Right atrium auricular region (tissue), 2 donors: ENCODE results near the gene PTPRN2. TPM values are rescaled to one million over a fixed set of nuclear protein-coding genes. Genes with fewer than 3 reads are reported as not detected.

Experiments
- DNase-seq: peaks from one replicate; pipeline ENCODE4 v3.0.0-alpha.2; 2019; ENCODE audit warnings: low spot score
- H3K27ac ChIP-seq, 2 donors: fragments of 200-600 bp; sonication (generic); 1 replicate in 1 of 2; 2 replicates in 1 of 2; pipeline ENCODE4 v1.5.1; 2016 to 2019
- H3K27me3 ChIP-seq, 2 donors: fragments of 200-600 bp; sonication (generic); one replicate each; pipeline versions ENCODE4 v1.5.1 to v1.6.0; 2017 to 2019
- H3K36me3 ChIP-seq: fragments of 200-600 bp; sonication (generic); one replicate; pipeline ENCODE4 v1.5.1; 2016
- H3K4me1 ChIP-seq, 2 donors: fragments of 200-600 bp; sonication (generic); one replicate each; pipeline versions ENCODE4 v1.5.1 to v1.6.0; 2017 to 2019
- H3K4me3 ChIP-seq, 2 donors: fragments of 200-600 bp; sonication (generic); 1 replicate in 1 of 2; 2 replicates in 1 of 2; pipeline ENCODE4 v1.5.1; 2017 to 2019; ENCODE audit warnings: mild to moderate bottlenecking in 1 of 2, moderate library complexity in 1 of 2
- H3K9me3 ChIP-seq, 2 donors: fragments of 200-600 bp; sonication (generic); one replicate each; pipeline ENCODE4 v1.5.1; 2019
- total RNA-seq, 2 donors: library from RNA; depleted of rRNA; stranded (reverse); fragments of >200 nt; gene quantifications; one replicate each; pipeline ENCODE4 v1.1.0, GENCODE V29; 2016
- TF ChIP-seq, protein P1 (sequence below), 2 donors: fragments of 200-600 bp; sonication (generic); IDR thresholded peaks; one replicate each; pipeline ENCODE4 v1.5.1; 2019; ENCODE audit warnings: antibody characterized with exemption in 2 of 2

The PTPRN2 gene
- total RNA-seq, 2 donors from 2014 or later = 2.6 to 2.7 TPM

DNA sequence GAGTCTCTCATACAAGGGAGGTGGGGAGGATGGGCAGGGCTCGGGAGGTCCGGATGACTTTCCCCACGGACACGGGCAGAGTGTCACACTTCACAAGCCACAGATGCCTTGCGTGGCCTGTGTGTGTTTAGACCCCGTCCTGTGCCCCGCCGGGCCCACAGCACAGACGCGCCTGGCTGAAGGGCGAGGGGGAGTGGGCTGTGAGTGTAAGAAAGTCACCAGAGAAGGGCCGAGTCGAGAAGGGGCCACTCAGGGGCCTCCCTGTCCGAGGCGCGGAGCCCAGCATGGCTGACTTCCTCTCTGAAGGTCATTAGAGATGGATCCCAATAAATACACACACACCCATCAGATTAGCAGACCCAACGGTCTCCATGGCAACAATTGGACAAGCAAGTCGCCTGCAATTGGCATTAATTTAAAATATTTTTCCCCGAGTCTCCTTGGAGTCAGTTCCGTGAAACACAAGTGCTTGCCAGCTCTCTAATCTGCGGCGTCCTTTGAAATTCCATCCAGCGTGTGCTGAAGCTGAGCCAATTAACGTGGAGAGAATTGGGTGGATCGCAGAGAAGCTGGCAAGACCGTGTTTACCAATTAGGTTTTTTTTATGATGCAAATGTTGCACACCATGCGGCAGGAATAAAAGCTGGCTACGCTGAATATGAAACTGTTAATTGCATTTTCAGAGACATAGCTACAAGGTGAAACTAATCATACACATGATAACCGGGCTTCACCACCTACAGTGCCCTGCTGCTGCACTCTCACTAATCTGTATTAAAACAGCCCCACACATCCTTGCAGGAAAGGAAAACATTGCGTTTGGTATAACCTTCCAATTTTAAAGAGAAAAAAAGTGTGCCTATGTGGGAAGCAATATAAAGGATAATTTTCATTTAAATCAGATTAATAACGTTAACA lies 571.2 kb downstream of the PTPRN2 start:
- DNase-seq = peak; percentile 65
- no peaks in the 10 kb centered on the region for H3K27me3 ChIP-seq
- TF ChIP-seq, protein P1, sequence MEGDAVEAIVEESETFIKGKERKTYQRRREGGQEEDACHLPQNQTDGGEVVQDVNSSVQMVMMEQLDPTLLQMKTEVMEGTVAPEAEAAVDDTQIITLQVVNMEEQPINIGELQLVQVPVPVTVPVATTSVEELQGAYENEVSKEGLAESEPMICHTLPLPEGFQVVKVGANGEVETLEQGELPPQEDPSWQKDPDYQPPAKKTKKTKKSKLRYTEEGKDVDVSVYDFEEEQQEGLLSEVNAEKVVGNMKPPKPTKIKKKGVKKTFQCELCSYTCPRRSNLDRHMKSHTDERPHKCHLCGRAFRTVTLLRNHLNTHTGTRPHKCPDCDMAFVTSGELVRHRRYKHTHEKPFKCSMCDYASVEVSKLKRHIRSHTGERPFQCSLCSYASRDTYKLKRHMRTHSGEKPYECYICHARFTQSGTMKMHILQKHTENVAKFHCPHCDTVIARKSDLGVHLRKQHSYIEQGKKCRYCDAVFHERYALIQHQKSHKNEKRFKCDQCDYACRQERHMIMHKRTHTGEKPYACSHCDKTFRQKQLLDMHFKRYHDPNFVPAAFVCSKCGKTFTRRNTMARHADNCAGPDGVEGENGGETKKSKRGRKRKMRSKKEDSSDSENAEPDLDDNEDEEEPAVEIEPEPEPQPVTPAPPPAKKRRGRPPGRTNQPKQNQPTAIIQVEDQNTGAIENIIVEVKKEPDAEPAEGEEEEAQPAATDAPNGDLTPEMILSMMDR (IDR thresholded peaks at IDR 0.05) = no peak
- no peak overlapping the region for H3K27ac ChIP-seq
- H3K4me3 ChIP-seq = peak overlapping the region in 1 of 2 donors; percentile 34
- H3K4me1 ChIP-seq = peaks cover 0 to 12% of the 10 kb centered on the region in 2 donors
- H3K36me3 ChIP-seq = no peaks in the 10 kb centered on the region
- H3K9me3 ChIP-seq = no peaks in the 10 kb centered on the region

DNA sequence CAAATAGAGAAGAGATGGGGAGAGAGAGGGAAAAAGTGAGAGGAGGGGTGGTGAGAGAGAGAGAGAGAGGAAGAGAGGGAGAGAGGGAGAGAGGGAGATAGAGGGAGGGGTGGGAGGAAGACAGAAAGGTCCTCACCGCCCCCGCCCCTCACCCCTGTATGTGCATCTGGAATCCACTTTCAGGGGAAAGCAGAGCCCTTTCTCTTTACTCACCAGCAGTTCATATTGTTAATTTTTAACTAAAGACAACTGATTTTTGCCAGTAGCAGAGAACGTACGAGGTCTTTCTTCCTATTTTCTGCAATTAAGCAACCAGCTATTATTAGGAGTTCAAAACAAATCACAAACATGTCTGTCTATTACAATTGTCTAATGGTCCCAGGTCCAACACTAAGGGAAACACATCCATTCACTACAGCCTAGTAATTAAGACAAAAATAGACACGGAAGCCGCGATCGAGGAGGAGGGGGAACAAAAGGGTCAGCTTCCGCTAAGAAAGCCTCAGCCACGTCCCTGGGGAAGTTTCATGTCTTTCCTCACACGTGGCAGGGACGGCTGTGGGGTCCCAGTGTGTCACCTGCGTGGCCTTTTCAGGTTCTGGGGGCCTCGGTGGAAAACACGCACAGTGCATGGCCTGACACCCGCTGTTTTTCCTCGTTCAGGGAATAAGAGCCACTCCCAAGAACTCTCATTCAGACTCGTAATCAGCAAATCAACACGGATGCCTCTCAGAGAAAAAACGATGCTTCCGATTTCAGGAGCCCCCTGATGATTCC lies 572.0 kb downstream of the PTPRN2 start:
- TF ChIP-seq, protein P1 (IDR thresholded peaks at IDR 0.05) = no peak
- H3K4me1 ChIP-seq = peaks cover 0 to 12% of the 10 kb centered on the region in 2 donors
- H3K9me3 ChIP-seq = no peaks in the 10 kb centered on the region
- peak overlapping the region in 1 of 2 donors; percentile 34 for H3K4me3 ChIP-seq
- H3K27me3 ChIP-seq = no peaks in the 10 kb centered on the region
- H3K27ac ChIP-seq = no peak overlapping the region
- DNase-seq = peak; percentile 56
- no peaks in the 10 kb centered on the region for H3K36me3 ChIP-seq

DNA sequence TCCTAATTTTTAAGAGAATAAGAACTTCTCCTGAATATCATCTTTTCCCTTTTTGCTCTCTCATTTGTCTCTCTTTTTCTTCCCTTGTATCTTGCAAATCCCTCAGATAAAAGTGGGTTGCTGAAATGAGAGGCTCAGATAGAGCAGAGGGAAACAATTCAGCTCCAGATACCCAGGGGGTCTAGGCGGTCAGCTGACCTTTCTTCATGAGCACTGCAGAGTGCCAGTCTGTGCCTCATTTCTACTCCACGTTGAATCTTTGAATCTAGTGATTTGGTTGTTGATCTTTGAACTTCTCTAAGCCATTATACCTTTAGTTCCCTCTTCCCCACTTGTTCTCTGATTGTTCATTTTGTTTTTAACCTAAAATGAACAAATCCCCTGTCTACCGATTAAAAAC lies 572.6 kb downstream of the PTPRN2 start:
- no peaks in the 10 kb centered on the region for H3K9me3 ChIP-seq
- peaks cover 0 to 12% of the 10 kb centered on the region in 2 donors for H3K4me1 ChIP-seq
- H3K36me3 ChIP-seq = no peaks in the 10 kb centered on the region
- TF ChIP-seq, protein P1 (IDR thresholded peaks at IDR 0.05) = no peak
- H3K4me3 ChIP-seq = no peak overlapping the region
- H3K27me3 ChIP-seq = no peaks in the 10 kb centered on the region
- no peak for DNase-seq
- H3K27ac ChIP-seq = no peak overlapping the region

DNA sequence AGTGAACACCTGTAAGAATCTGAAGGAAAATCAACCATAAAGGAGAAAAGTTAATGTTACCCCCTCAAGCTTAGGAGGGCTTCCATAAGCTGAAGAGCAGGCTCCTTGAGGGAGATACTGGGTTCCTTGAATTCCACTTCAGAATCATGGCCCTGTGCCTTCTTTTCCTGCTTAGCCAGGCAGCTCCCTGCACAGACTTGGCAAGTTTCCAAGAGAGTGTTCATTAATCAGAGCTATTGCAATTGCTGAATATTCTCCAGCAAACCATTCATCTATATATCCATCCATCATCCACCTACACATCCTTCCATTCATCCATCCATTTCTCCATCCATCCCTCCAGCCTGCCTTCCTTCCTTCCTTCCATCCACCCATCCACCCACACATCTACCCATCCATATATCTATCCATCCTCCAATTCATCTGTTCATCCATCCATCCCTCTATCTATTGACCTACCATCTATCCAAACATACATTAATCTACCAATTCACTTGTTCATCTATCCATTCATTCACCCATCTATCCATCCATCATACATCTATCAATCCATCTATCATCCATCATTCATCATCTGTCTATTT lies 574.4 kb downstream of the PTPRN2 start:
- H3K36me3 ChIP-seq = no peaks in the 10 kb centered on the region
- no peaks in the 10 kb centered on the region for H3K9me3 ChIP-seq
- no peak overlapping the region for H3K4me3 ChIP-seq
- H3K4me1 ChIP-seq = peaks cover 0 to 12% of the 10 kb centered on the region in 2 donors
- TF ChIP-seq, protein P1 (IDR thresholded peaks at IDR 0.05) = no peak
- no peak for DNase-seq
- no peaks in the 10 kb centered on the region for H3K27me3 ChIP-seq
- no peak overlapping the region for H3K27ac ChIP-seq

DNA sequence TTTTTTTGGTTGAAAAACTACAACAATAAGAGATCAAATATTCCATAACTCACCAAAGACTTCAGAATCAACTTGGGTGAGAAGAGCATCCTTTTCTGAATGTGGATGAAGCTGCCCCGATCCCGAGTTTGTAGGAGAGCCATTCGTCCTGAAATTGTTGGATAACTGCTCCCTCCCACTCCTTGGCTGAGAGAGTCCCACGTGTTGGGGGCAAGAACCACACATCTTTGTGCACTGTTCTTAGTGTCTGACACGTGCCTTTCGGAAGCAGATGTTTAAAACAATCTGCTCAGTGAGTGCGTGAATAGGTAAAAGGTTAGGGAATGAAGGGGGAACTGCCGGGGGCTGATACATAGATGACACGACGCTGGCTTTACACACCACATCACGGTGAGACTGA lies 575.7 kb downstream of the PTPRN2 start:
- no peak overlapping the region for H3K27ac ChIP-seq
- H3K27me3 ChIP-seq = no peaks in the 10 kb centered on the region
- DNase-seq = no peak
- TF ChIP-seq, protein P1 (IDR thresholded peaks at IDR 0.05) = no peak
- H3K36me3 ChIP-seq = no peaks in the 10 kb centered on the region
- peaks cover 0 to 12% of the 10 kb centered on the region in 2 donors for H3K4me1 ChIP-seq
- no peak overlapping the region for H3K4me3 ChIP-seq
- H3K9me3 ChIP-seq = no peaks in the 10 kb centered on the region
